ENCODE data around the gene L2HGDH. TPM values are rescaled to one million over a fixed set of nuclear protein-coding genes. Genes with fewer than 3 reads are reported as not detected.

Gene L2HGDH
- total and polyA plus RNA-seq, 2 donors = 4.3 to 6.7 TPM

GRCh38 chr14:50225067-50225973 is 86.7 kb downstream of the L2HGDH start:
- 27% methylated on average over 5 of the region's 5 CpGs for WGBS
- Histone ChIP-seq H3K36me3 (ENCODE audit: insufficient read depth) (no peaks in the 10 kb centered on the region), H3K4me1 (ENCODE audit: insufficient read depth) (no peaks in the 10 kb centered on the region), H3K27ac (ENCODE audit: low read depth) (no peak overlapping the region), H3K4me3 (ENCODE audit: low read depth, low read length) (no peak overlapping the region)
- no peak for DNase-seq (ENCODE audit: extremely low spot score)

- Histone ChIP-seq H3K36me3 (ENCODE audit: insufficient read depth) (no peaks in the 10 kb centered on the region), H3K4me3 (ENCODE audit: low read depth, low read length) (no peak overlapping the region), H3K4me1 (ENCODE audit: insufficient read depth) (no peaks in the 10 kb centered on the region), H3K27ac (ENCODE audit: low read depth) (no peak overlapping the region)
- no peak for DNase-seq (ENCODE audit: extremely low spot score)
- 75% methylated on average over 1 of the region's 1 CpG for WGBS
These were observed 89.9 kb downstream of the L2HGDH start for GRCh38 chr14:50222055-50222613.

GRCh38 chr14:50218501-50218900 is 93.5 kb downstream of the L2HGDH start:
- Histone ChIP-seq H3K4me1 (ENCODE audit: insufficient read depth) (no peaks in the 10 kb centered on the region), H3K4me3 (ENCODE audit: low read depth, low read length) (no peak overlapping the region), H3K36me3 (ENCODE audit: insufficient read depth) (no peaks in the 10 kb centered on the region), H3K27ac (ENCODE audit: low read depth) (no peak overlapping the region)
- 85% methylated on average over 5 of the region's 5 CpGs for WGBS
- no peak for DNase-seq (ENCODE audit: extremely low spot score)

GRCh38 chr14:50215416-50215815 is 96.6 kb downstream of the L2HGDH start:
- no peaks in the 10 kb centered on the region for H3K36me3 ChIP-seq (ENCODE audit: insufficient read depth)
- H3K4me3 ChIP-seq (ENCODE audit: low read depth, low read length) = no peak overlapping the region
- no peaks in the 10 kb centered on the region for H3K4me1 ChIP-seq (ENCODE audit: insufficient read depth)
- DNase-seq (ENCODE audit: extremely low spot score) = no peak
- 90% methylated on average over 2 of the region's 2 CpGs for WGBS
- no peak overlapping the region for H3K27ac ChIP-seq (ENCODE audit: low read depth)

GRCh38 chr14:50213795-50214194 is 98.2 kb downstream of the L2HGDH start:
- DNase-seq (ENCODE audit: extremely low spot score) = no peak
- 54% methylated on average over 2 of the region's 2 CpGs for WGBS
- H3K36me3 ChIP-seq (ENCODE audit: insufficient read depth) = no peaks in the 10 kb centered on the region
- no peak overlapping the region for H3K27ac ChIP-seq (ENCODE audit: low read depth)
- no peak overlapping the region for H3K4me3 ChIP-seq (ENCODE audit: low read depth, low read length)
- no peaks in the 10 kb centered on the region for H3K4me1 ChIP-seq (ENCODE audit: insufficient read depth)

GRCh38 chr14:50212726-50213125 is 99.3 kb downstream of the L2HGDH start:
- Histone ChIP-seq H3K4me1 (ENCODE audit: insufficient read depth) (no peaks in the 10 kb centered on the region), H3K4me3 (ENCODE audit: low read depth, low read length) (no peak overlapping the region), H3K36me3 (ENCODE audit: insufficient read depth) (no peaks in the 10 kb centered on the region), H3K27ac (ENCODE audit: low read depth) (no peak overlapping the region)
- DNase-seq (ENCODE audit: extremely low spot score) = no peak
- 40% methylated on average over 3 of the region's 3 CpGs for WGBS

GRCh38 chr14:50210074-50210473 is 102.0 kb downstream of the L2HGDH start:
- DNase-seq (ENCODE audit: extremely low spot score) = no peak
- Histone ChIP-seq H3K4me3 (ENCODE audit: low read depth, low read length) (no peak overlapping the region), H3K27ac (ENCODE audit: low read depth) (no peak overlapping the region), H3K4me1 (ENCODE audit: insufficient read depth) (no peaks in the 10 kb centered on the region), H3K36me3 (ENCODE audit: insufficient read depth) (no peaks in the 10 kb centered on the region)
- WGBS = 95% methylated on average over 1 of the region's 1 CpG

- Histone ChIP-seq H3K27ac (ENCODE audit: low read depth) (no peak overlapping the region), H3K36me3 (ENCODE audit: insufficient read depth) (peaks cover 4% of the 10 kb centered on the region), H3K4me3 (ENCODE audit: low read depth, low read length) (no peak overlapping the region), H3K4me1 (ENCODE audit: insufficient read depth) (no peaks in the 10 kb centered on the region)
- 98% methylated on average over 2 of the region's 2 CpGs for WGBS
- DNase-seq (ENCODE audit: extremely low spot score) = no peak
These were observed 113.5 kb downstream of the L2HGDH start for GRCh38 chr14:50198499-50198898.

- no peak overlapping the region for H3K27ac ChIP-seq (ENCODE audit: low read depth)
- DNase-seq (ENCODE audit: extremely low spot score) = no peak
- no peak overlapping the region for H3K4me3 ChIP-seq (ENCODE audit: low read depth, low read length)
- no peaks in the 10 kb centered on the region for H3K4me1 ChIP-seq (ENCODE audit: insufficient read depth)
- 89% methylated on average over 1 of the region's 1 CpG for WGBS
- peaks cover 2% of the 10 kb centered on the region for H3K36me3 ChIP-seq (ENCODE audit: insufficient read depth)
These were observed 120.5 kb downstream of the L2HGDH start for GRCh38 chr14:50191499-50191898.

Small RNA genes lying within 50 kb of the gene (small RNA-seq; reads per million reads assigned to genes)
- gene MIR4504 = not detected

Other genes starting within 250 kb of the L2HGDH start
- gene VCPKMT, start 195.7 kb downstream of the L2HGDH start, total RNA-seq = 9.6 TPM
- 7.8 TPM for gene VCPKMT, start 195.7 kb downstream of the L2HGDH start, polyA plus RNA-seq
- 87.9 TPM for gene SOS2, start 80.7 kb downstream of the L2HGDH start, total RNA-seq
- gene SOS2, start 80.7 kb downstream of the L2HGDH start, polyA plus RNA-seq = 17.5 TPM
- 11.4 TPM for gene DMAC2L, start 95 bp upstream of the L2HGDH start, total RNA-seq
- 15.7 TPM for gene DMAC2L, start 95 bp upstream of the L2HGDH start, polyA plus RNA-seq
- gene CDKL1, start 84.7 kb upstream of the L2HGDH start, total RNA-seq = 30.7 TPM
- gene CDKL1, start 84.7 kb upstream of the L2HGDH start, polyA plus RNA-seq = 13.4 TPM
- 145 TPM for gene MAP4K5, start 220.3 kb upstream of the L2HGDH start, total RNA-seq
- gene MAP4K5, start 220.3 kb upstream of the L2HGDH start, polyA plus RNA-seq = 35.2 TPM
- gene ATL1, start 247.9 kb upstream of the L2HGDH start, total RNA-seq = 18.6 TPM
- gene ATL1, start 247.9 kb upstream of the L2HGDH start, polyA plus RNA-seq = 15.0 TPM

All from urinary bladder (tissue), 4 donors.